IMR-90 (cell line): ENCODE data around the gene FAM184A. TPM values are rescaled to one million over a fixed set of nuclear protein-coding genes. Genes with fewer than 3 reads are reported as not detected.

Source experiments
- ATAC-seq: fragments of 200-7000 bp; cut with Tn5 transposase; 2 replicates; pipeline ENCODE4 v1.9.1; 2020; ENCODE audit warnings: low read depth, mild to moderate bottlenecking, moderate library complexity
- BruUV-seq: library from RNA; stranded (reverse); fragments of 400-500 nt; replicated peaks from 2 replicates; lab custom pipeline; 2021; lab: Mats Ljungman, UMichigan
- CTCF ChIA-PET: fragments of 300-600 bp; formaldehyde crosslinking; extraction: SDS; loops from one replicate; lab custom pipeline; 2021; ENCODE audit warnings: antibody characterized with exemption; lab: Yijun Ruan, JAX
- POLR2A ChIA-PET: fragments of 300-600 bp; sonication (Branson Sonifier 250); formaldehyde crosslinking; loops from one replicate; lab custom pipeline; 2022; ENCODE audit warnings: antibody characterized with exemption; ENCODE audit not compliant: unreplicated experiment; lab: Charles Lee
- DNase-seq: peaks from one replicate; pipeline ENCODE4 v3.0.0; 2013
- H2AFZ ChIP-seq: replicated peaks from 2 replicates; pipeline ENCODE3; 2013; ENCODE audit warnings: low read length, mild to moderate bottlenecking; ENCODE audit not compliant: poor library complexity
- H2AK5ac ChIP-seq: 2 replicates; pipeline ENCODE4 v1.6.1; 2013; ENCODE audit warnings: low read depth, low read length, inconsistent platforms
- H2AK9ac ChIP-seq: replicated peaks from 2 replicates; pipeline ENCODE3; 2013; ENCODE audit warnings: mild to moderate bottlenecking, low read depth, low read length, moderate library complexity; ENCODE audit not compliant: poor library complexity
- H2BK120ac ChIP-seq: 2 replicates; pipeline ENCODE4 v1.6.1; 2013; ENCODE audit warnings: low read depth, low read length, inconsistent platforms
- H2BK15ac ChIP-seq: 3 replicates; pipeline ENCODE4 v1.6.1; 2013; ENCODE audit warnings: low read depth, low read length, inconsistent platforms
- H2BK20ac ChIP-seq: 2 replicates; pipeline ENCODE4 v1.6.1; 2013; ENCODE audit warnings: low read depth, mild to moderate bottlenecking, inconsistent platforms, low read length, moderate library complexity
- H2BK5ac ChIP-seq: 2 replicates; pipeline ENCODE4 v1.6.1; 2013; ENCODE audit warnings: mild to moderate bottlenecking, low read depth, low read length, inconsistent platforms; ENCODE audit not compliant: poor library complexity, severe bottlenecking
- H3K14ac ChIP-seq: replicated peaks from 2 replicates; pipeline ENCODE4 v1.6.1; 2013; ENCODE audit warnings: low read depth, low read length, inconsistent platforms
- H3K18ac ChIP-seq: 2 replicates; pipeline ENCODE4 v1.6.1; 2013; ENCODE audit warnings: low read depth, low read length, control low read depth
- H3K23ac ChIP-seq: 2 replicates; pipeline ENCODE4 v1.6.1; 2013; ENCODE audit warnings: low read depth, low read length, inconsistent platforms
- H3K27ac ChIP-seq: 2 replicates; pipeline ENCODE4 v1.5.1; 2013; ENCODE audit warnings: mild to moderate bottlenecking, control low read depth, low read length; ENCODE audit not compliant: insufficient read depth
- H3K27me3 ChIP-seq: 2 replicates; pipeline ENCODE4 v1.6.1; 2013; ENCODE audit warnings: low read length; ENCODE audit not compliant: control insufficient read depth, insufficient read depth
- H3K36me3 ChIP-seq: 2 replicates; pipeline ENCODE4 v1.6.1; 2013; ENCODE audit warnings: low read length, mixed read lengths; ENCODE audit not compliant: control insufficient read depth, insufficient read depth
- H3K4ac ChIP-seq: 2 replicates; pipeline ENCODE4 v1.6.1; 2013; ENCODE audit warnings: low read depth, low read length, inconsistent platforms
- H3K4me1 ChIP-seq: 2 replicates; pipeline ENCODE4 v1.6.1; 2013; ENCODE audit warnings: low read length, mixed read lengths; ENCODE audit not compliant: control insufficient read depth, insufficient read depth
- H3K4me2 ChIP-seq: 2 replicates; pipeline ENCODE4 v1.6.1; 2013; ENCODE audit warnings: low read depth, mild to moderate bottlenecking, control low read depth, low read length, moderate library complexity
- H3K4me3 ChIP-seq: 2 replicates; pipeline ENCODE4 v1.5.1; 2013; ENCODE audit warnings: low read depth, mild to moderate bottlenecking, control low read depth, low read length, moderate library complexity; ENCODE audit not compliant: insufficient read depth
- H3K56ac ChIP-seq: 2 replicates; pipeline ENCODE4 v1.6.1; 2013; ENCODE audit warnings: low read length, inconsistent platforms; ENCODE audit not compliant: insufficient read depth; ENCODE audit errors: extremely low read depth
- H3K79me1 ChIP-seq, 2 experiments: 2 replicates each; pipeline ENCODE4 v1.6.1; 2013; ENCODE audit warnings: low read length in 2 of 2, inconsistent platforms in 1 of 2, low read depth in 1 of 2
- H3K9ac ChIP-seq: 2 replicates; pipeline ENCODE4 v1.6.1; 2013; ENCODE audit warnings: low read depth, low read length, control low read depth
- H3K9me1 ChIP-seq: 2 replicates; pipeline ENCODE4 v1.6.1; 2013; ENCODE audit warnings: low read length, inconsistent platforms; ENCODE audit not compliant: insufficient read depth
- H3K9me3 ChIP-seq: 2 replicates; pipeline ENCODE4 v1.6.1; 2013; ENCODE audit warnings: low read length; ENCODE audit not compliant: control insufficient read depth, insufficient read depth
- H4K20me1 ChIP-seq: 2 replicates; pipeline ENCODE4 v1.6.1; 2013; ENCODE audit warnings: low read length, inconsistent platforms; ENCODE audit not compliant: insufficient read depth
- H4K5ac ChIP-seq: 2 replicates; pipeline ENCODE4 v1.6.1; 2013; ENCODE audit warnings: mild to moderate bottlenecking, low read depth, low read length, control low read depth
- H4K8ac ChIP-seq, 2 experiments: 2 replicates each; pipeline ENCODE4 v1.6.1; 2013; ENCODE audit warnings: low read depth in 2 of 2, low read length in 2 of 2, control low read depth in 1 of 2, inconsistent platforms in 1 of 2
- H4K91ac ChIP-seq: 2 replicates; pipeline ENCODE4 v1.6.1; 2013; ENCODE audit warnings: low read depth, low read length, inconsistent platforms; ENCODE audit not compliant: insufficient read depth
- FOS ChIP-seq: fragments of 150-350 bp; IDR thresholded peaks from 2 replicates; pipeline ENCODE4 v1.6.1; 2016; ENCODE audit warnings: low read depth, low read length
- MXI1 ChIP-seq: IDR thresholded peaks from 2 replicates; pipeline ENCODE4 v1.6.1; 2012; ENCODE audit warnings: low read depth, mild to moderate bottlenecking, low read length, moderate library complexity, borderline replicate concordance
- POLR2A ChIP-seq: IDR thresholded peaks from 2 replicates; pipeline ENCODE4 v1.6.1; 2012; ENCODE audit warnings: mild to moderate bottlenecking, low read depth, low read length
- RCOR1 ChIP-seq: IDR thresholded peaks from 2 replicates; pipeline ENCODE4 v1.6.1; 2012; ENCODE audit warnings: mild to moderate bottlenecking, low read length, improper control_type of control experiment; ENCODE audit not compliant: insufficient replicate concordance
- RFX5 ChIP-seq: IDR thresholded peaks from 2 replicates; pipeline ENCODE4 v1.8.0; 2012; ENCODE audit warnings: low read depth, mild to moderate bottlenecking, low read length, moderate library complexity
- whole genome bisulfite sequencing, 2 experiments: methylation state at CpG; one replicate each; pipeline versions ENCODE4 v1.1.5 to v1.1.7; 2013; ENCODE audit warnings: missing lambda C conversion rate in 2 of 2; ENCODE audit not compliant: insufficient read length in 1 of 2; ENCODE audit errors: extremely low coverage in 2 of 2; 5-methylcytosine and 5-hydroxymethylcytosine counted together
- dilution Hi-C: fragments of 300-500 bp; cut with HindIII; formaldehyde crosslinking; loops from one replicate; pipeline ENCODE4 v1.14.3; 2018; ENCODE audit warnings: low sequenced_read_pairs; ENCODE audit not compliant: unreplicated experiment
- in situ Hi-C: fragments of 300-500 bp; cut with MboI; formaldehyde crosslinking; loops from 3 replicates; pipeline ENCODE4 v1.14.3; 2019; ENCODE audit warnings: low sequenced_read_pairs, inconsistent platforms, mixed read lengths
- intact Hi-C: fragments of 100-400 bp; cut with micrococcal nuclease; formaldehyde crosslinking; loops from 2 replicates; pipeline ENCODE4 v1.10.0; 2022
- polyA plus RNA-seq, 3 experiments: library from polyadenylated mRNA; depleted of rRNA; stranded (reverse); fragments of >200 nt; gene quantifications; 2 replicates each; pipeline ENCODE4 v1.2.3, GENCODE V29; 2012; ENCODE audit warnings: low replicate concordance in 1 of 3
- total RNA-seq: library from RNA; depleted of rRNA; stranded (reverse); fragments of >200 nt; gene quantifications from 2 replicates; pipeline ENCODE4 v1.2.3, GENCODE V29; 2012

FAM184A gene
- total and polyA plus RNA-seq, 2 of the 4 experiments (the other 2 are of a cell fraction): 0.03 TPM; not detected in 1

DNA sequence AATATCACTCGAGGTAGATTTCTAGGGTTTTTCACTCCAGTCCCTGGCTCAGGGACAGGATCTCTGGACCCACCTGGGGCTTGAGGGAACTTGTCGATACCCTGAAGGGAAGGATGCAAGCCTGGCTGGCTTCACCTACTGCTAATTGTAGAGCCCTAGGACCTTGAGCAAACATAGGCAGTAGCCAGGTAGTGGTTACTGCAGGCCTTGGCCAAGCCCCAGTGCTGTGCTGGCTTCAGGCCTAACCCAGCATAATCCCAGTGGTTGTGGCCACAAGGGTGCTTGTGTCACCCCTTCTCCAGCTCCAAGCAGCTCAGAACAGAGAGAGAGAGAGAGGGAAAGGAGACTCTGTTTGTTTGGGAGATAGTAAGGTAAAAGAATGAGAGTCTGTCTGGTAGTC is 137.7 kb downstream of the FAM184A start:
- H4K5ac ChIP-seq: no peak overlapping the region
- in situ Hi-C loops: no loop called here
- H2BK20ac ChIP-seq: no peak overlapping the region
- H3K4me2 ChIP-seq: no peak overlapping the region
- H3K4me3 ChIP-seq: no peak overlapping the region
- peaks cover 2% of the 10 kb centered on the region; the same call in 1 of the 2 replicates for H3K9me3 ChIP-seq
- POLR2A ChIA-PET: no interaction called here
- no peak overlapping the region for H2BK15ac ChIP-seq
- H3K56ac ChIP-seq: no peak overlapping the region
- BruUV-seq: no TSS peak
- ATAC-seq (no peak), DNase-seq (no peak)
- no peak for TF ChIP-seq RFX5
- TF ChIP-seq POLR2A: no peak
- no peak for TF ChIP-seq MXI1
- no peak for TF ChIP-seq RCOR1
- no peak for TF ChIP-seq FOS
- no peak overlapping the region for H3K23ac ChIP-seq
- H4K20me1 ChIP-seq: no peaks in the 10 kb centered on the region
- no peak overlapping the region for H3K14ac ChIP-seq
- no peak overlapping the region for H4K8ac ChIP-seq
- H2AK9ac ChIP-seq: no peak overlapping the region
- H3K36me3 ChIP-seq: no peaks in the 10 kb centered on the region
- WGBS, 2 experiments: 91% methylated on average over 1 of the region's 2 CpGs; no CpG with 5 or more reads in 1 of the 2 experiments
- H2AFZ ChIP-seq: no peak overlapping the region
- H3K9ac ChIP-seq: no peak overlapping the region
- H3K79me1 ChIP-seq: no peaks in the 10 kb centered on the region
- H2BK5ac ChIP-seq: no peak overlapping the region
- H4K91ac ChIP-seq: no peak overlapping the region
- H2AK5ac ChIP-seq: no peak overlapping the region
- no peak overlapping the region for H3K27ac ChIP-seq
- no peak overlapping the region for H3K4ac ChIP-seq
- no peak overlapping the region for H3K18ac ChIP-seq
- intact Hi-C loops: no loop called here
- no peak overlapping the region for H2BK120ac ChIP-seq
- H3K27me3 ChIP-seq: no peaks in the 10 kb centered on the region; the same call in 1 of the 2 replicates
- CTCF ChIA-PET: no interaction called here
- H3K4me1 ChIP-seq: no peaks in the 10 kb centered on the region
- dilution Hi-C loops: no loop called here
- no peaks in the 10 kb centered on the region for H3K9me1 ChIP-seq
